Measurements from ENCODE around the gene SPTSSB.

SPTSSB gene

DNA sequence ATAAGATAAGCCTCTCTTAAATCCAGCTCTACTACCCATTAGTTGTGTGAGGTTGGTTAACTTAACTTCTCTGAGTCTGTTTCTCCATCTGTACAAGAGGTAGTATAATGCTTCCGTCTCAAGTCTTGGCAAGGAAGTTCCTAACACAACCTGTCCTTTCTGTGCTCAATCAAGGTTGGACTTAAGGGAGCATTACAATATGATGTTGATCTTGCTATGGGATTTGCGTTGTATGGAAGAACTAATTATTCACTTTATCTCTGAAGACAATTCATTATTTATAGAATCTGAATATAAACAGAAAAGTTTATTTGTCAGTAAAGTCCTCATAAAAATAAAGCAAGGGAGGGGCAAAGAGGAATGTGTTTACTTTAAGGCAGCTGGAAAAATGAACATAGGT lies 18.9 kb upstream of the SPTSSB start:
- no peak for DNase-seq (ENCODE audit: low spot score)

DNA sequence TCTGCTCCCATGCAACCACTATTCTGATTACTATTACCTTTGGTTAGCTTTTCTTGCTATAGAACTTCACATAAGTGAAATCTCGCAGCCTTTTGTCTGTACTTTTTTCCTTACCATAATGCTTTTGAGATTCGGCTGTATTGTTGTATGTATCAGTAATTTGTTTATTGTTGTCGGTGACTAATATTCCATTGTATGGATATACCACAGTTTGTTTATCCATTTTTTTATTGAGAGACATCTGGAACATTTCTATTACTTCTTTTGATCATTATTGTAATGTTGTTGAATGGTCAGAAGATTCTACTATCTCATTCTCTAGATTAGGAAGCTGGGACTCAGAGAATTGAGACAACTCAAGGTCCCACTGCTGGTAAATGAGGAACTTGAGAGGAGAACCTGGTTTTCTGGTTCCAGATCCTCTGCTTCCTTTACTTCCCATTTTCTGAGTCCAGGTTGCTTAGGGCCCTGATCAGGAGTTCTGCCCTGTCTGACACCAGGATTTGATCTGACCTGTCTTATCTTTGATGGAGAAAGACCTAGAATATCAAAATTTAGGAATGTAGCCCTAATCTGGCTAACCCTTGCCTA lies 18.2 kb upstream of the SPTSSB start:
- peak; percentile 30 for DNase-seq (ENCODE audit: low spot score)

DNA sequence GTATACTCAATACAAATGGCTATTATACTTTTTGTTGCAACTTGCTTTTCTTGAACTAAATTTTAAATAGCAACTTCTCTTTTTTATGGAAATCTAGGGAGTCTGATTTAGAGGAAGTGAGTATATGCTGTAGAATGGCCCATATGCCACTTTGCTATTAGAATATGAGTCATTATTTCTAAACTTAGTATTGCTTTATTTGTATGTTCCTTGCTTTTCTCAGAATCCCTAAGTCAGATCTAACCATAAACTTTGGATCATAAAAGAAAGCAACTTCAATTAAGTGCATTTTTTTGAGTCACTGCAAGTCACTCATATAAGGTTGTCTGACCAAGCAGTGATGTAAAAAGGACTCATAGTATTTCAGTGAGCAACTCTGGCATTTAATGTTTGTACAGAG lies 17.5 kb upstream of the SPTSSB start:
- DNase-seq (ENCODE audit: low spot score), result no peak

GRCh38 chr3:161386991-161387770 lies 15.9 kb upstream of the SPTSSB start:
- no peak for DNase-seq (ENCODE audit: low spot score)

GRCh38 chr3:161372321-161373260 lies 1.3 kb upstream of the SPTSSB start:
- peak; percentile 18 for DNase-seq (ENCODE audit: low spot score)

DNA sequence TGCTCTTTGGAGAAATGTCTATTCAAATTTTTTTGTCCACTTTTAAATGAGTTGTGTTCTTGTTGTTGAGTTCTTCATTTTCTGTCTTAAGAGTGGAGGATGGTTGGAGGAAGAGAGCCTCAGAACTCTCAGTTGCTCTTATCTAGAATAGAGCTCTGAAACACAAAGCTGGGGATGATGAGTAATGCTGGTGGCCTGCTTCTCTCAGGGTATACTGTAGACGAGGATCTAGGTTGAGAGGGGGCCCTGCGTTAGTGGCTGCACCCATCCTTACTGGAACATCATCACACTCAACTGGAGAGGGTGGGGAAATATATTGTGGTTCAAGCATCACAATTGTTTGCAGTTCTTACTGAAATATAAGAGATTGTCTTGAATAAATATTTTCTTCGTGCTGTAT lies 1.8 kb downstream of the SPTSSB start:
- DNase-seq (ENCODE audit: low spot score), result no peak

DNA sequence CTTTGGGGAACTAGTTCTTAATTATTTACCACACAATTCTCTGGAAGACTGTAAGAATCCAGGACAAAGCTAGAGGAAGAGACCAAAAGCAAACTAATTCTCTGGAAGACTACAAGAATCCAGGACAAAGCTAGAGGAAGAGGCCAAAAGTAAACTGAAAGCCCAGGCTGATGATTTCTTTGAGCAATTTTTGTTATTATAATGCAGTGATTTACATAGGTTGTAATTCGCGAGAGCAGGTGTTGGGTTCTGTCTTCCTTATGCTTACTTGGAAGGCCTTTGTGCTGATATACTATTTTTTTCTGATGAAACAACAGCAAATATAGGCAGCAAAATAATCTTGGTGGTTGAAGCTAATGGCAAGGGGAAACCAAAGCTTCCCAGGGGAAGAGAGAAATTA lies 5.2 kb downstream of the SPTSSB start:
- no peak for DNase-seq (ENCODE audit: low spot score)

- no peak for DNase-seq (ENCODE audit: low spot score)
Measured at GRCh38 chr3:161358488-161358887, 12.8 kb downstream of the SPTSSB start.

DNA sequence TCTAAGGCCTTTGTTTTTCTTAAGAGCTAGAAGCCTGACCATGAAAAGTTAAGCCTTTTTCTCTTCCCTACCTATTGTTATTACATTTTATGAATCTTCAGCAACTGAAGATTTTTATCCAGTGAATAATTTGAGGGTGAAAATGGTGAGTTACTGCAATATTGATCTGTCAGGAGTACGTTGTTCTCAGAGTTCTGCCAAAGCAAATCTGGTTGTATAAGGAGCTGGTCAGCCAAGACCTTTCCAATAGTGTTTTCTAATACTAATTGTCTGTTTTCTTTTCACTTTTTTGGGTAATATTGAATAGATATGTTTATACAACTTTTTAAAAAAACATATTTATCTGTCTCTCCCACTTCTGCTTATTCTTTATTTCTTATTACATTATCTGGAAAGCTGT lies 15.0 kb downstream of the SPTSSB start:
- no peak for DNase-seq (ENCODE audit: low spot score)

GRCh38 chr3:161355508-161355907 lies 15.8 kb downstream of the SPTSSB start:
- DNase-seq (ENCODE audit: low spot score), result no peak

DNA sequence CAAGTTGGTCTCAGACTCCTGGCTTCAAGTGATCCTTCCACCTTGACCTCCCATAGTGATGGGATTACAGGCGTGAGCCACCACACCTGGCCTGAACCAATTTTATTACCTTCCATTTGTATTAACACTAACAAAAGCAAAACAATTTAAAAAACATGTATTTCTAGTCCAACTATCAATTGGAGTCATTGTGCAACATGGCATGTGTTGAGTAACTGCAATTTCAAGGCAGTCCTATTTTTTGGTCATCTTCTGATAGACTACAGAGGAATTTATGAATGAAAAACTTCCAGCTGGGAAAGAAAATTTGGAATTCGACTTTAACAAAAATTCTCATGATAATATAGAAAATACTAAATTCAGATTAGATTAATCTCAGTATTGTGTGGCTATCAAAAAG lies 16.8 kb downstream of the SPTSSB start:
- no peak for DNase-seq (ENCODE audit: low spot score)

GRCh38 chr3:161351330-161351729 lies 20.0 kb downstream of the SPTSSB start:
- no peak for DNase-seq (ENCODE audit: low spot score)

- no peak for DNase-seq (ENCODE audit: low spot score)
Measured at GRCh38 chr3:161350916-161351315, 20.4 kb downstream of the SPTSSB start.

GRCh38 chr3:161349529-161350312 lies 21.6 kb downstream of the SPTSSB start:
- DNase-seq (ENCODE audit: low spot score), result no peak

GRCh38 chr3:161348796-161349400 lies 22.4 kb downstream of the SPTSSB start:
- no peak for DNase-seq (ENCODE audit: low spot score)

- DNase-seq (ENCODE audit: low spot score), result no peak
Measured at GRCh38 chr3:161347726-161348125, 23.6 kb downstream of the SPTSSB start.

DNA sequence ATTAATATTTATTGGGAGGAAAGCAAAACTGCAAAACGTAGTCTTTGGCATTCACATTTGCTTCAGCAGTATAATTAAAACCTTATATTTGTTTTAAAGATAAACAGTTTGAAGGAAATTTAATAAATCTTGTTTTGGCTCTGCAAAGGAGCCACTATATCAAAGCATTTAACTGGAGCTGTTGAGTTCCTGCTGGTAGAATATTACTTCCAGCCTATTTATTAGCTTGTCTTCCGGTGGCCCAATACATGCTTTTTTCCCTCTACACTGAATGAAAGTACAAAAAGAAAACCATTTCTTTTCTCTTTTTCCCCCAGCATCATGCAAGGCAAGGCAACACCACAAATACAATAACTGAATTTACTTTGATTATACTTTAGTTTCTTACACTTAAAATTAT lies 26.3 kb downstream of the SPTSSB start:
- no peak for DNase-seq (ENCODE audit: low spot score)

GRCh38 chr3:161343986-161344385 lies 27.3 kb downstream of the SPTSSB start:
- DNase-seq (ENCODE audit: low spot score), result no peak

- no peak for DNase-seq (ENCODE audit: low spot score)
Measured at GRCh38 chr3:161343540-161343939, 27.8 kb downstream of the SPTSSB start.

DNA sequence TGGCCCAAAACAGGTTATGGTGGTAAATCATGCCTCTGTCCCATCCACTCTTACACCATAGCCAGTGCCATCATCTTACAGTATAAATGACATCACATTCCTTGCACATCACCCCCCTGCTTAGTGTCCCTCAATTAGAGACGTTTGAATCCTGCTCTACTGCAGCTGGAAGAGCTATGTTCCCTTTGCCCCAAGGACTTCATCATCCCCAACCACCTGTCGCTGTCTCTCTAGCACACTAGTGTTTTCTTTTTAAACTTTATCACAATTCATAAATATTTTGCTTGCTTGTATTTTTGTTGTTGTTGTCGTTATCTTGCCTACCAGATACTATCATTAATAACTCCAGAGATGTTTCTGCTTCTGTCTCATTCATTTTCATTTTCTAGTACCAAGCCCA lies 28.7 kb downstream of the SPTSSB start:
- no peak for DNase-seq (ENCODE audit: low spot score)
